ENCODE results near the gene DSCAML1.

DSCAML1 gene

GRCh38 chr11:117384045-117384444 is 413.0 kb downstream of the DSCAML1 start:
- no peak overlapping the region for H3K27ac ChIP-seq
- TF ChIP-seq, protein P1, sequence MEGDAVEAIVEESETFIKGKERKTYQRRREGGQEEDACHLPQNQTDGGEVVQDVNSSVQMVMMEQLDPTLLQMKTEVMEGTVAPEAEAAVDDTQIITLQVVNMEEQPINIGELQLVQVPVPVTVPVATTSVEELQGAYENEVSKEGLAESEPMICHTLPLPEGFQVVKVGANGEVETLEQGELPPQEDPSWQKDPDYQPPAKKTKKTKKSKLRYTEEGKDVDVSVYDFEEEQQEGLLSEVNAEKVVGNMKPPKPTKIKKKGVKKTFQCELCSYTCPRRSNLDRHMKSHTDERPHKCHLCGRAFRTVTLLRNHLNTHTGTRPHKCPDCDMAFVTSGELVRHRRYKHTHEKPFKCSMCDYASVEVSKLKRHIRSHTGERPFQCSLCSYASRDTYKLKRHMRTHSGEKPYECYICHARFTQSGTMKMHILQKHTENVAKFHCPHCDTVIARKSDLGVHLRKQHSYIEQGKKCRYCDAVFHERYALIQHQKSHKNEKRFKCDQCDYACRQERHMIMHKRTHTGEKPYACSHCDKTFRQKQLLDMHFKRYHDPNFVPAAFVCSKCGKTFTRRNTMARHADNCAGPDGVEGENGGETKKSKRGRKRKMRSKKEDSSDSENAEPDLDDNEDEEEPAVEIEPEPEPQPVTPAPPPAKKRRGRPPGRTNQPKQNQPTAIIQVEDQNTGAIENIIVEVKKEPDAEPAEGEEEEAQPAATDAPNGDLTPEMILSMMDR (conservative IDR thresholded peaks at IDR 0.05): no peak

DNA sequence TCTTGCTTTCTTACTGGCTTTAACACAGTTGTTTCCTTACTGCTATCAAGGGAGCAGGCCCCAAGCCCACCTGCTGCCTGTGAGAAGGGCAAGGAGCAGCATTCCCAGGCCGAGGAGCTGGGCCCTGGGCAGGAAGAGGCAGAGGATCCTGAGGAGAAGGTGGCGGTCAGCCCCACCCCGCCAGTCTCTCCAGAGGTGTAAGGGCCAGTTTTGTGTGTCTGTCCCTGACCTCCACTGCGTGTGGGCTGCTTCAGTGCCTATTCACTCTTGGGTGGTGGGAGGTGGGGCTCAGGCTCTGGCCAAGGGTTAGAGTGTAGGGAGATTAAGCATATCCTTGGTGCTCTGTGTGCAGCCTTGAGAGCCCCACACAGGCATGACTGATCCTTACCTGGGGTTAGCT is 414.3 kb downstream of the DSCAML1 start:
- TF ChIP-seq, protein P1 (conservative IDR thresholded peaks at IDR 0.05): no peak
- H3K27ac ChIP-seq: no peak overlapping the region

DNA sequence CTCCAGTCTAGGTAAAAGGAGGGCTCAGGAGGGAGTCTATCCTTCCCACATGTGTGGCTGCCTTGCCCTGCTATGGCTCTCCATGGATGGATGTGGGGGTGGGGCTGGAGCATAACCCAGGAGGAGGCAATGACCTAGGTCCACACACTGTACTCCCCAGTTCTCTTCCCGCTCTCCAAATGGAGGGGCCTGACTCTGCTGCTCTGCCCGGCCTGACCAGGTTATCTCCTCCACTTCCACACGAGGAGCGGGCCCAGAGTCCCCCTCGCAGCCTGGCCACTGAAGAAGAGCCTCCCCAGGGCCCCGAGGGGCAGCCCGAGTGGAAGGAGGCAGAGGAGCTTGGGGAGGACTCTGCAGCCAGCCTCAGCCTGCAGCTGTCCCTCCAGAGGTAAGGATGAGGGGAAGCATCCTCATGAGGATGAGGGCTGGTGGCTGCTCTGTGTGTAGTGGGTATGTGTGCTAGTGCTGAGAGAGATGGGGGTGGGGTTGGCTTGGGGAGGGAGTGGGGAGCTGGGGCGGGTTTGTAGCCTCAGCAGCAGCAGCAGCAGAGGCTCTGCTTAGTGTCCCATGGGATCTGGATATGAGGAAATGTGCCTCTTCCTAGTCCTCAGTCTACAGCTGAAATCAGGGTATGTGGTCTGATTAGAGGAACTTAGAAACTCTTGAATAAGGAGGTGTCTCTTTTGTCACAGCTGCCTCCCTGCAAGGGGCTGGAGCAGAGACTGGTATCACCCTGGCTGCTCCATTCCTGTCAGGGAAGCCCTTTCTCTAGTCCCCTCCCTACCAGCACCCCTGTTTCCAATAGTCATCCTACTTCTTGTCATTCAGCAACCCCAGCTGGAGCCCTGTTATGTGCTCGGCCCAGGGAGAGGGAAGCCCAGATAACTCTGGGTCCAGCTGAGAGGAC is 415.3 kb downstream of the DSCAML1 start:
- no peak overlapping the region for H3K27ac ChIP-seq
- TF ChIP-seq, protein P1 (conservative IDR thresholded peaks at IDR 0.05): no peak

- TF ChIP-seq, protein P1 (conservative IDR thresholded peaks at IDR 0.05): no peak
- no peak overlapping the region for H3K27ac ChIP-seq
Measured at GRCh38 chr11:117380676-117381075, 416.3 kb downstream of the DSCAML1 start.

GRCh38 chr11:117378976-117379865 is 417.8 kb downstream of the DSCAML1 start:
- TF ChIP-seq, protein P1 (conservative IDR thresholded peaks at IDR 0.05): no peak
- no peak overlapping the region for H3K27ac ChIP-seq

All from VCaP (cell line).